NAMALWA (cell line): ENCODE results near the gene LOXL4.

Experiments
- DNase-seq: peaks from one replicate; pipeline ENCODE4 v3.0.0-alpha.2; 2015; ENCODE audit warnings: low spot score

The LOXL4 gene

DNA sequence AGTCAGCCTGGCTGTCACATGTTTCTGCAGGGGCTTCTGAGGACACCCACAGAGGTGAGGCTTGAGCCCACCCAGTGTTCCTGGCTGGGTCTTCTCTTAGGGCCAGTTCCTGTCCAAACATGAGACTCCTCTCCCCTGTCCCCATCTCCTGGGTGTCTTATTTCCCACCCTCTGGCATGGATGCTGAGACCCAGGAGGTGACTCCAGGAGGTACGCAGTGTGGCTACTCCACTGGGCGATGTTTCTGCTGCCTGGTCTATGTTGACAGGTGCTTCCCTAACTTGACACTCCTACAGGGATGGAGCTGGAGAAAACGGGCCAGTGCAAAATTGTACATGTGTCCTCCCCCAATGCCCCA, 26.3 kb upstream of the LOXL4 start:
- DNase-seq: no peak

DNA sequence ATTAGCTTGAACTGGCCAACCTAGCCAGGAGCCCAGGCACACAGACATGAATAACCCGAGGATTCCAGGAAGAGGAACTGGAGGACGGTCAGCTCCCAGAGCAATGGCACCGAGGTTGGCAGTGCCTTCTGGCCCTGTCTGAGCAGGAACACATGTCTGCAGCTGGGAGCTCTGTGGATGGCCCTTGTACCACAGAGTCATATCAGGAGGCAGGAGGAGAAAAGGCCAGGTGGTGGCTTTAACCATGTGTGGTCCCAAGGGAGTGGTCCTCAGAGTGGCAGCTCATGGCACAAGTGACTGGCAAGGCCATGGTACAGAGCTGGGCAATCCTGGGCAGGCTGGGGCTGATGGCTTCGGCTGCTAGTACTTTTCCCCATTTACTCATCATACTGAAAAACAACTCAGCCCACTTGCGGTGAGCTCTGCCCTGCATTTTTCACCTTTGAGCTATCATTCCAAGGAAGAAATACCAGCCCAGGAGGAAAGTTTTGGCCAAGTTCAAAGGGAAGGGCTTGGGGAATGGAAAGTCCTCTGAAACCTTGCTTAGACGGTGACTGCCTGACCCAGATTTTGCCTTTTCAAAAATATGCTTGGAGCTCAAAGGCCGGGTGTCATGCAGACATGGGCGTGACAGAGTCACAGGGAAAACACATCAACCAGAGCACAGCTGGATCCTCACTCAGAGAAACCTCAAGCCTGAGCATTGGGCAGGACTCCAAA, 25.7 kb upstream of the LOXL4 start:
- no peak for DNase-seq

GRCh38 chr10:98292971-98293370, 25.0 kb upstream of the LOXL4 start:
- DNase-seq: no peak

- DNase-seq: no peak
Measured at GRCh38 chr10:98289802-98290209, 21.8 kb upstream of the LOXL4 start.

DNA sequence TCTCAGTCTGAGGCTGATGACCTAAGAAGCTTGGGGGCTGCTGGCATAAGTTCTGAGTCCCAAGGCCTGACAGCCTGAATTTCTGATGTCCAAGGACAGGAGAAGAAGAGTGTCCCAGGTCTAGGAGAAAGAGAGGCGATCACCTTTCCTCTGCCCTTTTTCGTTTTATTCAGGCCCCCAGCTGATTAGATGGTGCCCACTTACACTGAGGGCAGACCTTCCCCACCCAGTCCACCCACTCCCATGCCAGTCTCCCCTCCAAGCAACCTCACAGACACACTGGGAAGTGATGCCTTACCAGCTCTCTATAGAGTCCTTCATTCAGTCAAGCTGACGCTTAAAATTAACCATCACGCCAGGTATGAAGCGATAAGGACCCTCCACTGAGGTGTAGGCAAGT, 19.3 kb upstream of the LOXL4 start:
- no peak for DNase-seq

DNA sequence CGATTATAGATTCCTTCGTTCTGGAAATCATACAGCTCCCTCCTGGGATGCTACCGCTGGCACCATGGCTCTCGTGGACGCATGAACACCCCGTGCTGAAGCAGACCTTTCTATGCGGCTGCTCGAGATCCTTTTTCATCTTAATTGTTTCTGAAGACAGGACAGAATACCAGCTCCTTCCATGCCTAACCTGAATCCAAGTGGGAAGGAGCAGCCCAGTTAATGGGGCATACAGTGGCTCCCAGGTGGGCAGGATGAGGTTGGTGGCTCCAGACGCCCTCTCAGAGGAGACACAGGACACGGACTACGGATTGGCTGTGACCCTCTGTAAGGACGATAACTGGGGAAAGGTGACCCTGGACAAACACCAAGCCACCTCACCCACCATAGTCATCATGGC, 18.4 kb upstream of the LOXL4 start:
- no peak for DNase-seq

DNA sequence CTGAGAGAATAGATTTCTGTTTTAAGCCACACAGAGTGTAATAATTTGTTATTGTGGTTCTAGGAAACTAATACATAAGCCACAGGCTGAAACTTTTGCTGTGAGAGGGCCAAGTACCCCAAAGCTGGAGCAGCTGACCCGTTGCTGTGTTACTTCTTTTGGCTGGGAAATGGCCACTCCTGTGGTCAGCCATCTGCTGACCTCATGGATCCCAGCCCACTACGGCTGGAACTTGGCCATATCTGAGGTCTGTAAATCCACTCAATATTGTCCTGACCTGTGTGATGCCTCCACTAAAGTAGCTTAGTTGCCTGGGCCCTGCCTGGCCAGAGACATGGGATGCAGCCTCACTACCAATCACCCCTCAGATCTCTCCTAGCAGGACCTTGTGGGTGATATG, 17.4 kb upstream of the LOXL4 start:
- no peak for DNase-seq

DNA sequence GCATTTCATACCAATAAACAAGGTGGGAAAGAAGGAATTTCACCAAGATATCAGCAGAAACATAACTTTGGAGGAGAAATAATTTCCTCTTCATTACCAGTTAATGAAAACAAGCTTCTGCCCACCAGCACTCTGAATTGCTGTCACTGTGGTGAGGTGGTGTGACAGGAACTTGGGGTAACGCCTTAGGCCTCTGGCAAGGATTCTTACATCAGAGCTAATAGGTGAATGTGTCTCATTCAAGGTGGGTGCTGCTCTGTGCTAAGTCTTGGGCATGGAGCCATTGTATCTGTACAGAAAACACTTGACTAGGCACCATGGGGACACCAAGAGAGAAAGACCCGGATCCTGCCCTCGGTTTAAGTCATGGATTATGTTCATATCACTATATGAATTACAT, 8.3 kb upstream of the LOXL4 start:
- no peak for DNase-seq

GRCh38 chr10:98274562-98274961, 6.6 kb upstream of the LOXL4 start:
- DNase-seq: no peak

DNA sequence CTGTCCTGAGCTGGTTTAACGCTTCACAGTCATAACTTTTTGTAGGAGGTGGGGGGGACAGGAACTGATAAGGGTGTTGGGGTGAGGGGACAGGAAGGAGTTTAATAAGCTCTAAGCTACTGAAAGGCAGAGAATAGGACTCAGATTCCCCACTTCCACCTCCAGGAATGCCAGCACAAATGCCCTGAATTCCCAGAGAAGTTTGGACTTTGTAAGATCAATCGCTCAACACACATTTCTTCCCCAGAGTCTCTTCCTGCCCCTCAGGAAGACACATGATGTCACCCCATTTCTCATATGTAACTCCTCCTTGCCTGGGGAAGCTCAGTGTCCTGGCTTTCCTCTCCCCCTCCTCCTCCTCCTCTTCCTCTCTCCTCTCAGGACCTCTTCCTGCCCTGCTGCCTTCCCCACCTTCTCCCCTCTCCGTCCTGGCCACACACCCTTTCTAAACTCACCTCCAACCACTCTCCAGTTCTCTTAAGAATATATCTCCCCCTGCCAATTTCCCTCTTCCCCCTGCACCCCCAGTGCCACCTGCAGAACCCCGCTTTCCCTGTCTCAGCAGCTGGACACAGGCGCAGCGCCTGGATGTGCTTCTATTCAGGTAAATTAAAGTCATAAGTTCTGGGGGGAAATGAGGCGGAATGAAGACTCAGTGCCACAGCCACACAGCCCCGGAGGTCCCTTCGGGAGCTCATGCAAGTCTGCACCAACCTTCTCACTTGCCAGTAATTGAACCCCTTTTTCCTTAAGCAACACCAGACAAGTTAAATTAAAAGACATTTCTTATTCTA, 5.3 kb upstream of the LOXL4 start:
- DNase-seq: no peak

GRCh38 chr10:98272656-98273055, 4.7 kb upstream of the LOXL4 start:
- DNase-seq: no peak

DNA sequence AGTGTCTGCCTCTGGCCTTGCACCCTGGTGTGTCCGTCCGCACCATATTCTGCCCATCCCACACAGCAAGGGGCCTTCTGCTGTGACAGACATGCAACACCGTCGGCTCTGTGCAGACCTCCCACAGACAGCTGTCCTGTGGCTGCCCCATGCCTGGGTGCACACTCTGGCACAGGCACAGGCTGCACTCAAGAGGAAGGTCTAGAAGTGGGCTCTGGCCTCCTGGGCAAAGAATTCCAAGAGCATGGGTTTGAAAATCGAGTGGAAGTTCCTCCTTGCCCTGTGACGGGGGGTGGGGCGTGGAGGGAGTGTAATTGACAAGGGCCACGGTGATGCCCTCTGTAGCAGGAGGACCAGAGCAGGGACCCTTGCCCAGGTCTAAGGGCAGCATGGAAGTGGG, 4.3 kb upstream of the LOXL4 start:
- DNase-seq: no peak

GRCh38 chr10:98270786-98271185, 2.8 kb upstream of the LOXL4 start:
- DNase-seq: no peak

DNA sequence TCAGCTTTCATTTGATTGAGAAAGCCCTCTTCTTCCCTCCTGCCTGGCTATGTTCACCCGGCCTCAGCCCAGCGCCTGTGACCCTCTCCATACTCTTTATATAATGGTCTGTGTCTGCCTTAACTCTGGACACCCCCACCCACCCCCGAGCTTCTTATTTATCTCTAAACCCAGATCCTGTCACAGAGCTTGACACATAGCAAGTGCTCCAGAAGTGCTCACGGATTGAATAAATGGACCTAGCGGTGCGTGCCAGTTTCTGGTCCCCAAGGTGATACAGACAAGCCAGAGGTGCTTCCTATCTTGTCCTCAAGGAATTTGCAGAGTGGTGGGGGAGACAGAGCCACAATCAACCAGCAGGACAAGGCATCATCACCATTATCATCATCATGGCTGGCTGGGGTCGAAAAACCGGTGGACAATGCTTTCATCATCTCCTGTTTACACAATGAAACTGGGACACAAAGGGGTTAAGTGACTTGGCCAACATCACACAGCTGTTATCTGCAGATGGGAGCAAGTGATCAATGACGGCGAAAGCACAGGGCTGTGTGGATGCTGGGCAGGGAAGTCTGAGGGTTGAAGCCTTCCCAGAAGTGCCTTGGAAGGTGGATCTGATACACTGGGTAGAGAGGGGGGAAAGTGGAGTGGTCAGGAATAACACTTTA, 2.2 kb upstream of the LOXL4 start:
- no peak for DNase-seq

DNA sequence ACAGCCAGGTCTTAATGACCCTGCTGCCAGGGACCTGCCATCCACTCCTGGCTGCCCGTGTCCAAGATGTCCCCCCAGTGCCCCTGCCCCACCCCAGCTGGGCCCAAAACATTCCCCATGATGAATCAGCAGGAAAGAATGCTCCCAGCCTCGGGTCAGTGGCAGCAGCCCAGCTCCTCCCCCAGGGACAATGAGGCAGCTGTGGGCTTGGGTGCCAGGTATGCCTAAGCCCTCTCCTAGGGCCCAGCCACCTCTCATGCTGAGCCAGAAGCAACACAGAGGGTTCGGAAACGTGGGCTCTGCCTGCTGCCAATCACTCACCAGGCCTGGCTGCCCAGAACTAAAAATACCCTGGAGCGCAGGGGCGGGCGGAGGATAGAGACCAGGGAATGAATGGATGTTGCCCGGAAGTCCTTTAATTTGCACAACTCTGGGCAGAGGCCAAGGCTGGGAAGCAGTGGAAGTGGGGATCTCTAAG, 1.5 kb upstream of the LOXL4 start:
- DNase-seq: no peak

DNA sequence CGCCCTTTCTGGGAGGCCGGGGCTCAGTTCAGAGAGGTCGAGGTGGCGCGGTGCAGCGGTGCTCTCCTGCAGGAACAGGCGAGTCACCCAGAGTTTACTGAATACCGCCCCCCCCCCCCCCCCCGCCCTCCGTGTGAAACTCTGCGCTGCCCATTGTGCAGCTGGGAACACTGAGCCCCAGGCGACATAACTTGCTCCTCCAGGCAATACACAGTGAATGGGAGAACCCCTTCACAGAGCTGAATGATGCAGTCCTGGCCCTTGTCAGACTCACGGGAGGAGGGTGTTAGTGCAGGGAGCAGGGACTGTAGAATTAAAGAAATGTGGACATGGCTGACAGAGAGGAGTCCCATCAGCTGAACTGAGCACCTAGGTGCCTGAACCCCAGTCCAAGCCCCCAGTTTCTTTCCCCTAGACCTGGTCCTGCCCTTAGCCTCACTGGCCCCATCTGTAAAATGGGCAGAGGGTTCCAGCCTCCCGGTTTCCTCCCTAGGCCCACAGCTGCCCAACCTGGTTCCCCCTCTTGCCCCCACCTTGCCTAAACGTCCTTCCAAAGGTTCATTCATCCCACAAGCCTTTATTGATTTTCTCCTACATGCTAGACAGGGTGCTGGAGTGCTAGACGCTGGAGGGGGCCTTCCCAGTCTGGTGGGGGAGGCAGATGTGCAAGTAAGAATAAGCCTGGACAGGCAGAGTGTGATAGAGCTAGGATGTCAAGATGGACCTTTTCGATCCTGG, 869 bp upstream of the LOXL4 start:
- no peak for DNase-seq

- DNase-seq: no peak
Measured at GRCh38 chr10:98267069-98267893, 713 bp downstream of the LOXL4 start.

DNA sequence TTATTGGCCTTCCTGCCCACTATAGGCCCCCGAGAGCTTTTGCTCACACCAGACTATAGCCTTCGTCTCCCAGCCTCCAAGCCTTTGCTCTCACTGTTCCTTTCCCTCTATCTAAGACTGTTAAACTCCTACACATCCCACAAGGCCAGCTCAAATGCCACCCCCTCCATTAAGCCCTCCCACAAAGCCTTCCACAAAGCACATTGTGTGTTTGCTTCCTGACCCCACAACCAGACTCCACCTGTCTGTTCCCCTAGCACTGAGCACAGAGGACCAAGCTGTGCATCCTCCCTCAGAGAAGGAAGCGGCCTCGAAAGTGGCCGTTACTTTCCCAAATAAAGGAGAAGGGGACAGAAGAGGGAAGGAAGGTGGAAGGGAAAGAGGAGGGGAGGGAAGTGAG, 1.3 kb downstream of the LOXL4 start:
- DNase-seq: no peak

DNA sequence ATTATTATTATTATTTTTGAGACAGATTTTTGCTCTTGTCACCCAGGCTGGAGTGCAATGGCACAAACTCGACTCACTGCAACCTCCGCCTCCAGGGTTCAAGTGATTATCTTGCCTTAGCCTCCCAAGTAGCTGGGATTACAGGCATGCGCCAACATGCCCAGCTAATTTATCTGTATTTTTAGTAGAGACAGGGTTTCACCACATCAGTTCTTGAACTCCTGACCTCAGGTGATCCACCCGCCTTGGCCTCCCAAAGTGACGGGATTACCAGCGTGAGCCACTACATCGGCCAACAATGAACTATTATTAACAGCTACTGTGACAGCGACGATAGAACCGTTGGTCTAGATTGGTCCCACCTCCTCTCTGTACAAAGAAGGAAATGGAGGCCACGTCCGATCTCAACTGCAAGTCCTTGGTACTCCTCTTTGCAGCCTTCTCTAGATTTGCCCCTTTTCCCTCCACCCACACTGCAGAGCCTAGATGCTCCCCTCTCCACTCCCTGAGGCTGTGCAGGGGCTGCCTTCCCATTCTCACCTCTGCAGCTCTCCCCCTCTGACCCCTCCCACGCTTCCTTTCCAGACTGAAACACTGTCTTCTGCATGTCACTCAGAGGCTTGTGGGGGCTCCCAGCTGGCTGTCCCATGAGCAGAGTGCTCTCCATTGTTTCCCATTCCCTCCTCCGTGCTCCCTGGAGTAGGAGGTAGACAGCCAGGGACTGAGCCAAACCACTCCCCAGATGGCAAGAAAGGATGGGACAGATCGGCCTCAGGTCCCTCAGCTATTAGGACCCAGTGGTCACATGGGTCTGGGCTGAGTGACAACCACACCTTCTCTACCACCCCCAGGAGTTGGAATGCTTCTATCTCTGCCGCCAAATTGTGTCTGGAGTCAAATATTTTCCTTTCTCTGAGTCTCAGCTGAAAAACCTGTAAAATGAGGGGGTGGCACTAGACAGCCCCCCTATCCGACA, 2.3 kb downstream of the LOXL4 start:
- DNase-seq: no peak

DNA sequence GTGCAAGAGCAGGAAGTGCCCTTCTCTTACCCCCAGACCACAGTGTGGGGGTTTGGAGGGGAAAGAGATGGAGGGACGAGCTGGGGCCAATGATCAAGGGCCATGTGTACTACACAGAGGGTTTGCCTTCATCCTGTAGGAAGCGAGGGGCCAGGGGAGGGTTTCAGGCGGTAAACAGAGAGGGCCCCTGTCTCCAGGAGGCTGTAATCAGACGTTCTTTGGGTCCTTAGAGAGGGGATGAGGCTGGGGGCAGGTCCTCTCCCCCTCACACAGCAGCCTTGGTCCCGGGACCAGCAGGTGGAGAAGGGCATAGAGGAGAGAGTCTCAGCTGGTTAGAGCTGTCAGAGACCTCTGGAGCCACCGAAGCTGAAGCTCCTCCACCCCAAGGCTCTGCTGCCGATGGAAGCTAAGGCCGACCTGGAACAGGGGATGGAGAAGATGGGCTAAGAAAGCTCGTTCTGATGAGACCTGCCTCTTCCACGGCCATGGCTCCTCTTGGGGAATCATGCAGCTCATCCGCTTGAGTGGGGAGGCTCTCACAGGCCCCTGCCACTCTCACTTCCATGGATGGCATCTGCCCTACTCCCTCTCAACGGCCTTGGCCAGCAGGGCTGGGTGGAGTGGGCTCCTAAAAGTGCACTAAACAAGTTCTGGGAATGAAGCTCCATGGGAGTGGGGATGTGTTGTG, 3.5 kb downstream of the LOXL4 start:
- no peak for DNase-seq
